ENCODE measurements around the gene HGF.

- TF ChIP-seq POLR2AphosphoS5 (IDR thresholded peaks at IDR 0.05; ENCODE audit: borderline replicate concordance, low read depth, low read length) (no peak), EZH2 (IDR thresholded peaks at IDR 0.05) (no peak), FOXP2 (optimal IDR thresholded peaks at IDR 0.05; ENCODE audit: control extremely low read depth, extremely low read length, insufficient read depth) (no peak)
Observed at GRCh38 chr7:81777697-81778096, 7.8 kb upstream of the HGF start.

Data from SK-N-MC (cell line).